ENCODE data around the gene SNRPA1. TPM values are rescaled to one million over a fixed set of nuclear protein-coding genes. Genes with fewer than 3 reads are reported as not detected.

Gene SNRPA1
- total and polyA plus RNA-seq, 2 donors (not counting 1 experiment from before 2014, with no cell fraction given), result 97.7 to 113 TPM

DNA sequence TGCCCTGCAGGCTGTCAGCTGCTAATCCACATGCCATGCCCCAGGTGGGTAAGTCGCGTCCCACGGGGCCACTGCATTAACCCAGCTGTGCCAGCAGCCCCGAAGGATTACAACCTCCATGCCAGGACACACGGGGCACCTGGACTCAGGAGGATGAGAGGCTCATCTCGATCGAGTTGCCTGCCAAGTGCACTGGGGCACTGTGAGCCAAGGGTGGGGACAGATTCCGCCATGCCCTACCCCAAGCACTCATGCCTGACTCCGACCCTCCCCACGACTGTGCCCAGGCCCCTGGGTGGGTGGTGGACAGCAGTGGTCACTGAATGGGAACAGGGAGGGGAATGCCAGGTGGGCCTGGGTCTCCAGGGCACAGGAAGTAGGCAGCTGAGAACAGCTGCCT, 20.7 kb upstream of the SNRPA1 start:
- no peak for DNase-seq
- Histone ChIP-seq H3K79me2 (ENCODE audit: control insufficient read depth, insufficient read depth, low read length) (no peaks in the 10 kb centered on the region), H3K27me3 (replicated peaks in 1 of 4; ENCODE audit: control extremely low read depth in 1 of 4, control insufficient read depth in 3 of 4, insufficient read depth in 4 of 4, low read length in 3 of 4) (peaks cover 0 to 24% (median 6%) of the 10 kb centered on the region in 4 experiments), H3K9me3 (ENCODE audit: control extremely low read depth in 1 of 3, control insufficient read depth in 2 of 3, insufficient read depth in 1 of 3, low read length in 2 of 3) (peaks cover 0 to 8% (median 0%) of the 10 kb centered on the region in 3 donors), H3K4me2 (replicated peaks; ENCODE audit: low read depth, low read length, poor library complexity, severe bottlenecking) (no peak overlapping the region), H3K4me1 (ENCODE audit: control insufficient read depth in 2 of 2, insufficient read depth in 2 of 2, low read length in 2 of 2) (peaks cover 4 to 5% of the 10 kb centered on the region in 2 donors), H2AFZ (ENCODE audit: insufficient read depth, low read depth, low read length, poor library complexity, severe bottlenecking) (no peak overlapping the region), H3K4me3 (ENCODE audit: control extremely low read depth in 1 of 5, extremely low read depth in 1 of 5, insufficient read depth in 1 of 5, low read depth in 2 of 5, low read length in 4 of 5) (no peak overlapping the region), H3K9ac (ENCODE audit: low read length) (no peak overlapping the region), H3K36me3 (replicated peaks in 1 of 2; ENCODE audit: control extremely low read depth in 1 of 2, control insufficient read depth in 1 of 2, extremely low read depth in 1 of 2, insufficient read depth in 2 of 2, low read length in 1 of 2) (no peaks in the 10 kb centered on the region), H4K20me1 (ENCODE audit: control insufficient read depth, insufficient read depth, low read length, poor library complexity, severe bottlenecking) (no peaks in the 10 kb centered on the region), H3K27ac (ENCODE audit: low read length in 2 of 2) (no peak overlapping the region)
- no peak overlapping the region for H3K27ac Mint-ChIP-seq
- TF ChIP-seq EZH2 (IDR thresholded peaks at IDR 0.05; ENCODE audit: borderline replicate concordance, insufficient read depth, low read depth, low read length, poor library complexity, severe bottlenecking), result no peak
- TF ChIP-seq, protein P1, sequence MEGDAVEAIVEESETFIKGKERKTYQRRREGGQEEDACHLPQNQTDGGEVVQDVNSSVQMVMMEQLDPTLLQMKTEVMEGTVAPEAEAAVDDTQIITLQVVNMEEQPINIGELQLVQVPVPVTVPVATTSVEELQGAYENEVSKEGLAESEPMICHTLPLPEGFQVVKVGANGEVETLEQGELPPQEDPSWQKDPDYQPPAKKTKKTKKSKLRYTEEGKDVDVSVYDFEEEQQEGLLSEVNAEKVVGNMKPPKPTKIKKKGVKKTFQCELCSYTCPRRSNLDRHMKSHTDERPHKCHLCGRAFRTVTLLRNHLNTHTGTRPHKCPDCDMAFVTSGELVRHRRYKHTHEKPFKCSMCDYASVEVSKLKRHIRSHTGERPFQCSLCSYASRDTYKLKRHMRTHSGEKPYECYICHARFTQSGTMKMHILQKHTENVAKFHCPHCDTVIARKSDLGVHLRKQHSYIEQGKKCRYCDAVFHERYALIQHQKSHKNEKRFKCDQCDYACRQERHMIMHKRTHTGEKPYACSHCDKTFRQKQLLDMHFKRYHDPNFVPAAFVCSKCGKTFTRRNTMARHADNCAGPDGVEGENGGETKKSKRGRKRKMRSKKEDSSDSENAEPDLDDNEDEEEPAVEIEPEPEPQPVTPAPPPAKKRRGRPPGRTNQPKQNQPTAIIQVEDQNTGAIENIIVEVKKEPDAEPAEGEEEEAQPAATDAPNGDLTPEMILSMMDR (IDR thresholded peaks at IDR 0.05), result no peak
- CTCF ChIA-PET, result interaction anchor here (1.2 kb wide), 1 partner anchor 12 kb away, joined by 3 read pairs; no protein-coding TSS in a partner anchor
- 83% methylated on average over 9 of the region's 10 CpGs for WGBS (ENCODE audit: insufficient coverage)
- H3K27me3 Mint-ChIP-seq, result peaks cover 33% of the 10 kb centered on the region
- ATAC-seq (ENCODE audit: low read depth), result no peak
- intact Hi-C loops (cut with micrococcal nuclease), result no loop called here
- POLR2A ChIA-PET, result no interaction called here
- peaks cover 6% of the 10 kb centered on the region for H3K4me1 Mint-ChIP-seq
- no peaks in the 10 kb centered on the region for H3K9me3 Mint-ChIP-seq (ENCODE audit: insufficient read depth)
- no peak overlapping the region for H3K4me3 Mint-ChIP-seq

DNA sequence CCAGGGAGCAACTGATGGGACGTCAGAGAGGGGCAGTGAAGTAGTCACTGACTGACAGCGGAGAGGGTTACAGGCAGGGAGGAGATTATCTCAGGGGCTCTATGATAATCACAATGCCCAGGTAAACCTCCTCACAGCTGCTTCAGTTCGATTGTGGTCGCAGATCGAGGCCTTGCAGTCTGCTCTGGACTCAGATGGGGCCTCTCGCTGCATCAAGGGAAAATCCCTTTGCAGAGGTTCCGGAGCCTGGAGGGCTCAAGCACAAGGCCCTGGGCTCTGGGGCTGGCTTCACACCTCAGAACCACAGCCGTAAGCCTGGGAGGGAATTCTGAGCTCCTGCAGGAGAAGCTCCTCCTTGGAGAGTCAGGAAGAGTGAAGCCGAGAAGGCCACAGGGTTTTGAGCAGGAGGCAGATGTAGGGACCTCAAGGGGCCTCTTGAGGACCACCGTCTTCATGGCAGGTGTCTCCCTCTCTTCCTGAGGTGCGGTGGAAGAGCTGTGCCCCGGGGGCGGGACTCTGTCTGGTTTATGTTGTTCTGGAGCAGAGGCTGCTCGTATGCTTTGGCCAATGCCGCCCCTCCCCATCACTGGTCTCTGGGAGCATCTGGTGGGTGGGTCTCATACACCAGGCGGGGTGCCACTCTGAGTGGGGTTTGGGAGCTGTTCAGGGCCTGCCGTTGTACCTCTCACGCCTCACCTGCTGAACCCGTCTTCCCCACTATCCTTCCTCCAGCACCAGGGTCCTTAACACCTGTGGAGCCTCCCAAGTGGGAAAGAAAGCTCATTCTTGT, 19.5 kb upstream of the SNRPA1 start:
- 82% methylated on average over 13 of the region's 19 CpGs for WGBS (ENCODE audit: insufficient coverage)
- H3K4me3 ChIP-seq (ENCODE audit: control extremely low read depth in 1 of 5, extremely low read depth in 1 of 5, insufficient read depth in 1 of 5, low read depth in 2 of 5, low read length in 4 of 5), result no peak overlapping the region

More for the DNA sequence above, 19.5 kb upstream of the SNRPA1 start:
- Histone ChIP-seq H4K20me1 (ENCODE audit: control insufficient read depth, insufficient read depth, low read length, poor library complexity, severe bottlenecking) (no peaks in the 10 kb centered on the region), H3K36me3 (replicated peaks in 1 of 2; ENCODE audit: control extremely low read depth in 1 of 2, control insufficient read depth in 1 of 2, extremely low read depth in 1 of 2, insufficient read depth in 2 of 2, low read length in 1 of 2) (no peaks in the 10 kb centered on the region), H3K4me2 (replicated peaks; ENCODE audit: low read depth, low read length, poor library complexity, severe bottlenecking) (no peak overlapping the region), H3K27ac (ENCODE audit: low read length in 2 of 2) (no peak overlapping the region), H3K27me3 (replicated peaks in 1 of 4; ENCODE audit: control extremely low read depth in 1 of 4, control insufficient read depth in 3 of 4, insufficient read depth in 4 of 4, low read length in 3 of 4) (peaks cover 0 to 14% (median 3%) of the 10 kb centered on the region in 4 experiments), H3K9ac (ENCODE audit: low read length) (no peak overlapping the region), H2AFZ (ENCODE audit: insufficient read depth, low read depth, low read length, poor library complexity, severe bottlenecking) (no peak overlapping the region), H3K4me1 (ENCODE audit: control insufficient read depth in 2 of 2, insufficient read depth in 2 of 2, low read length in 2 of 2) (no peaks in the 10 kb centered on the region), H3K9me3 (ENCODE audit: control extremely low read depth in 1 of 3, control insufficient read depth in 2 of 3, insufficient read depth in 1 of 3, low read length in 2 of 3) (peaks cover 0 to 4% (median 0%) of the 10 kb centered on the region in 3 donors), H3K79me2 (ENCODE audit: control insufficient read depth, insufficient read depth, low read length) (no peaks in the 10 kb centered on the region)
- CTCF ChIA-PET, result interaction anchor here (1.1 to 1.2 kb wide), 2 partner anchors 11 to 326 kb away, joined by 3 read pairs; no protein-coding TSS in a partner anchor
- intact Hi-C loops (cut with micrococcal nuclease), result no loop called here
- Mint-ChIP-seq H3K4me3 (no peak overlapping the region), H3K27ac (no peak overlapping the region), H3K4me1 (no peaks in the 10 kb centered on the region), H3K9me3 (ENCODE audit: insufficient read depth) (no peaks in the 10 kb centered on the region), H3K27me3 (peaks cover 24% of the 10 kb centered on the region)
- ATAC-seq (ENCODE audit: low read depth) (no peak), DNase-seq (no peak)
- POLR2A ChIA-PET, result no interaction called here
- no peak for TF ChIP-seq EZH2 (IDR thresholded peaks at IDR 0.05; ENCODE audit: borderline replicate concordance, insufficient read depth, low read depth, low read length, poor library complexity, severe bottlenecking)
- TF ChIP-seq, protein P1 (IDR thresholded peaks at IDR 0.05), result no peak

Data from B cell (primary cell).